ENCODE measurements around the gene CD248. TPM values are rescaled to one million over a fixed set of nuclear protein-coding genes. Genes with fewer than 3 reads are reported as not detected.

The CD248 gene
- total RNA-seq, 4 donors from 2014 or later: 6.3 to 23.5 (median 12.3) TPM

- intact Hi-C loops (cut with DNase I; ENCODE audit: low total_unique reads): no loop called here
- 58 to 71% methylated on average over 3 of the region's 3 CpGs for WGBS, 2 donors
- TF ChIP-seq, protein P1, sequence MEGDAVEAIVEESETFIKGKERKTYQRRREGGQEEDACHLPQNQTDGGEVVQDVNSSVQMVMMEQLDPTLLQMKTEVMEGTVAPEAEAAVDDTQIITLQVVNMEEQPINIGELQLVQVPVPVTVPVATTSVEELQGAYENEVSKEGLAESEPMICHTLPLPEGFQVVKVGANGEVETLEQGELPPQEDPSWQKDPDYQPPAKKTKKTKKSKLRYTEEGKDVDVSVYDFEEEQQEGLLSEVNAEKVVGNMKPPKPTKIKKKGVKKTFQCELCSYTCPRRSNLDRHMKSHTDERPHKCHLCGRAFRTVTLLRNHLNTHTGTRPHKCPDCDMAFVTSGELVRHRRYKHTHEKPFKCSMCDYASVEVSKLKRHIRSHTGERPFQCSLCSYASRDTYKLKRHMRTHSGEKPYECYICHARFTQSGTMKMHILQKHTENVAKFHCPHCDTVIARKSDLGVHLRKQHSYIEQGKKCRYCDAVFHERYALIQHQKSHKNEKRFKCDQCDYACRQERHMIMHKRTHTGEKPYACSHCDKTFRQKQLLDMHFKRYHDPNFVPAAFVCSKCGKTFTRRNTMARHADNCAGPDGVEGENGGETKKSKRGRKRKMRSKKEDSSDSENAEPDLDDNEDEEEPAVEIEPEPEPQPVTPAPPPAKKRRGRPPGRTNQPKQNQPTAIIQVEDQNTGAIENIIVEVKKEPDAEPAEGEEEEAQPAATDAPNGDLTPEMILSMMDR (IDR thresholded peaks at IDR 0.05): no peak
- no peak for TF ChIP-seq POLR2A (IDR thresholded peaks at IDR 0.05)
- H3K4me3 ChIP-seq (ENCODE audit: low read depth, poor library complexity, severe bottlenecking): no peak overlapping the region
- DNase-seq (ENCODE audit: low spot score in 2 of 2): no peak
These were observed 1.7 kb upstream of the CD248 start for GRCh38 chr11:66318600-66318970.

- DNase-seq (ENCODE audit: low spot score in 2 of 2): peak; percentile 85 to 94
- no peak for TF ChIP-seq POLR2A (IDR thresholded peaks at IDR 0.05)
- TF ChIP-seq, protein P1 (IDR thresholded peaks at IDR 0.05): no peak
- 12 to 17% methylated on average over 15 to 16 of the region's 16 CpGs for WGBS, 2 donors
- intact Hi-C loops (cut with DNase I; ENCODE audit: low total_unique reads): no loop called here
- no peak overlapping the region for H3K4me3 ChIP-seq (ENCODE audit: low read depth, poor library complexity, severe bottlenecking)
These were observed 1.1 kb upstream of the CD248 start for GRCh38 chr11:66317723-66318599.

DNA sequence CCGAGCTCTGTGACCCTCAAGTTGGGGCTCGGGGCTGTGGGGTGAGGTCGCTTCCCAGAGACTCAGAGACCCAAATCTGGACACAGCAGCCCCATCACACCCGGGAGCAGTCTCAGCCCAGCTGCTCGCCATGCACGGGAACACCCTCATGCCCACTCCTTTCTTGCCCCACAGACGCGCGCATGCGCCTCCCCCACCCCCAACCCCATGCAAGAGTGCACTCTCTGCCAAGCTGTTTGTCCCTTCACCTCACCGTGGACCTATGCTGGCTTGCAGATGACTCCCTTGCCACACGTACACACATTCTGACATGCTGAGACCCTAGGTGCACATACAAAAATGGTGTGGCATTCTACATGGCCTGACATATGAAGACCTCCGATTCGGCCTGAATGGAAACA lies 478 bp upstream of the CD248 start:
- TF ChIP-seq, protein P1 (IDR thresholded peaks at IDR 0.05): no peak
- no peak for TF ChIP-seq POLR2A (IDR thresholded peaks at IDR 0.05)
- H3K4me3 ChIP-seq (ENCODE audit: low read depth, poor library complexity, severe bottlenecking): no peak overlapping the region
- no peak for DNase-seq (ENCODE audit: low spot score in 2 of 2)
- intact Hi-C loops (cut with DNase I; ENCODE audit: low total_unique reads): no loop called here
- WGBS, 2 donors: 7 to 18% methylated on average over 14 of the region's 14 CpGs

GRCh38 chr11:66315921-66316811 lies 678 bp downstream of the CD248 start:
- TF ChIP-seq POLR2A (IDR thresholded peaks at IDR 0.05): no peak
- TF ChIP-seq, protein P1 (IDR thresholded peaks at IDR 0.05): no peak
- H3K4me3 ChIP-seq (ENCODE audit: low read depth, poor library complexity, severe bottlenecking): peak overlapping the region; percentile 10
- DNase-seq (ENCODE audit: low spot score in 2 of 2): no peak
- 52 to 56% methylated on average over 7 to 29 of the region's 52 CpGs for WGBS, 2 donors
- intact Hi-C loops (cut with DNase I; ENCODE audit: low total_unique reads): no loop called here

DNA sequence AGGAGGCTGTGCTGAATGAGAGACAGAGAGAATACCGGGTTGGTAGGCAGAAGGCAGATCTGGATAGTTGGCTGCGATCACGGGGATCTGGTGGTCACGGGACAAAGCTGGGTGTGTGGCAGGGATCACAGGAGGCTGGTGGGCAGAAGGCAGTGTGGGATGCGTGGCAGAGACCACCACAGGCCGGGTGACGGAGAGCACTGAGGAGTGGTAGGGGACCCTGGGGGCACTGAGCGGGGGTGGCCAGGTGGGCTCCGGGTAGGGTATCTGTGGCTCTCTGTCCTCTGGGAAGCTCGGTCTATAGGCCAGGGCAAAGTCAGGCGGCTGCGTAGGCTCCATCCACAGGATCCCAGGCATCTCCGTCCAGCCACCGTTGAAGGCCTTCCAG lies 1.4 kb downstream of the CD248 start:
- DNase-seq (ENCODE audit: low spot score in 2 of 2): peak in 1 of 2 donors; percentile 90
- peak overlapping the region; percentile 10 for H3K4me3 ChIP-seq (ENCODE audit: low read depth, poor library complexity, severe bottlenecking)
- intact Hi-C loops (cut with DNase I; ENCODE audit: low total_unique reads): no loop called here
- 71 to 75% methylated on average over 14 of the region's 14 CpGs for WGBS, 2 donors
- no peak for TF ChIP-seq POLR2A (IDR thresholded peaks at IDR 0.05)
- TF ChIP-seq, protein P1 (IDR thresholded peaks at IDR 0.05): no peak
